A204.1 (cell line): Measurements from ENCODE around the gene ERH.
A peak's percentile ranks its signal among the peaks of the same experiment; 100 is the strongest.
"Not testable (repeated sequence)": the region's sequence is repeated elsewhere in the genome, so short reads cannot be mapped to it uniquely, and the experiment has no call there.

Experiments used
- FAIRE-seq: peaks from 2 replicates; lab custom pipeline; 2012; peaks lifted over from hg19 to GRCh38; lab: Jason Lieb, UNC

The ERH gene

GRCh38 chr14:69398053-69398817 lies at the start of gene ERH, which contains the start of gene SLC39A9:
ERH (minus strand) TSS chr14:69398299; CDS start chr14:69398233, 66 bp downstream.
SLC39A9 (plus strand) TSS chr14:69398692; CDS start chr14:69399370, 678 bp downstream.
- FAIRE-seq = peak; percentile 92

- no peak for FAIRE-seq
Observed at GRCh38 chr14:69443296-69443805, 45.3 kb upstream of the ERH start.

- FAIRE-seq = no peak
Observed at GRCh38 chr14:69441948-69442347, 43.8 kb upstream of the ERH start.

DNA sequence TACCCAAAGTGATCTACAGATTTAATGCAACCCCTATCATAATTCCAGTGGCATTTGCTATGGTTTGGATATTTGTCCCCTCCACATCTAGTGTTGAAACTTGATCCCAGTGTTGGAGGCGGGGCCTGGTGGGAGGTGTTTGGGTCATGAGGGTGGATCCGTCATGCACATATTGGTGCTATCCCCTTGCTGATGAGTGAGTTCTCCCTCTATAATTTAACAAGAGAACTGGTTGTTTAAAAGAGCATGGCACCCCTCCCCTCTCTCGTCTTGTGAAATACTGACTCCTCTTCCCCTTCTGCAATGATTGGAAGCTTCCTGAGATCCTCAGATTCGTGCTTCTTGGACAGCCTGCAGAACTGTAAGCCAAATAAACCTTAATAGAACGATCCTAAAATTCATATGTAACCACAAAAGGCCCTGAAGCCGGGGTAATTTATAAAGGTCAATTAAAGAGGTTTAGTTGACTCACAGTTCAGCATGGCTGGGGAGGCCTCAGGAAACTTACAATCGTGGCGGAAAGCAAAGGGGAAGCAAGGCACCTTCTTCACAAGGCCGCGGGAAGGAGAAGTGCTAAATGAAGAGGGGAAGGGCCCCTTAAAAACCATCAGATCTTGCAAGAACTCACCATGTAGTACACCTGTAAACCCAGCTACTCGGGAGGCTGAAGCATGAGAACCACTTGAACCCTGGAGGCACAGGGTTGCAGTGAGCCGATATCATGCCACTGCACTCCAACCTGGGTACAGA lies 41.6 kb upstream of the ERH start:
- FAIRE-seq = no peak

DNA sequence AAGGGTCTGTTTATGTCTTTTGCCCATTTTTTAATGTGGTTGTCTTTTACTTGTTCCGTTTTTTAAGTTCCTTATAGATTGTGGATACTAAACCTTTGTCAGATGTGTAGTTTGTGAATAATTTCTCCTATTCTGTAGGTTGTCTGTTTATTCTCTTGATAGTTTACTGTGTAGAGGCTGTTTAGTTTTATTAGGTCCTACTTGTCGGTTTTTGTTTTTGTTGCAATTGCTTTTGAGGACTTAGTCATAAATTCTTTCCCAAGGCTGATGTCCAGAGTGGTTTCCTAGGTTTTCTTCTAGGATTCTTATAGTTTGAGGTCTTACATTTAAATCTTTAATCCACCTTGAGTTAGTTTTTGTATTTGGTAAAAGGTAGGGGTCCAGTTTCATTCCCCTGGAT lies 34.3 kb upstream of the ERH start:
- no peak for FAIRE-seq

GRCh38 chr14:69430306-69430939 lies 32.3 kb upstream of the ERH start:
- no peak for FAIRE-seq

DNA sequence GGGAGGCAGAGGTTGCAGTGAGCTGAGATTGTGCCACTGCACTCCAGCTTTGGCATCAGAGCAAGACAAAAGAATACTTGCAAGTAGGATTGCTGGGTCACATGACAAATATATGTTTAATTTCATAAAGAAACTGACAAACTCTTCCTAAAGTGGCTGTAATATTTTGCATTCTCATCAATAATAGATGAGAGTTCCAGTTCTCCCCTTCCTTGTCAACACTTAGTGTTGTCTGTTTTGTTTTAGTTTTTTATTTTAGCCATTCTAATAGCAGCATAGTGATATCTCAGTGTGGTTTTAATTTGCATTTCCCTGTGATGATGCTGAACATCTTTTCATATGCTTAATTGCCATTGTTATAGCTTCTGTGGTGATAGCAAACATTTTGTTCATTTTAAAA lies 31.5 kb upstream of the ERH start:
- no peak for FAIRE-seq

- no peak for FAIRE-seq
Observed at GRCh38 chr14:69428289-69428998, 30.3 kb upstream of the ERH start.

GRCh38 chr14:69427596-69427995 lies 29.5 kb upstream of the ERH start:
- FAIRE-seq = no peak

DNA sequence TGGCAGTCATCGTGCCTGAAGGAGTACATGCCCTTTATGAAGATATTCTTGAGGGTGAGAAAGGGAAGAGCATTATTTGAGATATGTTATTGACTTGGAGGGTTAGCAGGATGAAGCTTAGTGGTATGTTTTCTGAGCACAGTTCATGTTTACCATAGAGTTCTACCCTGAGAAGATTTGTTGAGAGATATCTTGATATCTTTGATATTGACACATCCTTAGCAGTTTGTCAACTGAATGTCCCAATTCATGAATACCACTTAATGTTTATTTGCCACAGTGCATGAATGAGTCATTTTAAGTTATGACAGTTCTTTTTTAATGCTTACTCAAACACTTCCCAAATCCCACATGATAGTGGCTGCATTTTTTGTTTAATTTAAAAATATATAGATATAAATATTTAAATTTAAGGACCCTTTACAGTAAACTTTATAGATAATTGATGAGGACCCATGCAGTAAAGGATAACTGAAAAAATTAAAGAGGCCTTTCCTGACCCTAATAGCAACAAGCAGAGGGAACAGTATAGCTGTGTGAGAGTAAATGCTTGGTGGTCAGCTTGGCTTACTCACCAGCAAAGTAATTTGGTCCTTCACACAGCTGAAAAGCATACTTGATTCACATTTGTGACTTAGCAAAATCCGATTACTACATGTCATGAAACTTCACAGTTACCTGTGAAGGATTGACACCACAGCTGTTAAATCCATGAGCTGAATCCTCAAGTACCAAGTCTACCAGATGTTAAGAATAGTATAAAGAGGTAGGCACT lies 26.2 kb upstream of the ERH start:
- no peak for FAIRE-seq

GRCh38 chr14:69423279-69423678 lies 25.2 kb upstream of the ERH start:
- FAIRE-seq = no peak

DNA sequence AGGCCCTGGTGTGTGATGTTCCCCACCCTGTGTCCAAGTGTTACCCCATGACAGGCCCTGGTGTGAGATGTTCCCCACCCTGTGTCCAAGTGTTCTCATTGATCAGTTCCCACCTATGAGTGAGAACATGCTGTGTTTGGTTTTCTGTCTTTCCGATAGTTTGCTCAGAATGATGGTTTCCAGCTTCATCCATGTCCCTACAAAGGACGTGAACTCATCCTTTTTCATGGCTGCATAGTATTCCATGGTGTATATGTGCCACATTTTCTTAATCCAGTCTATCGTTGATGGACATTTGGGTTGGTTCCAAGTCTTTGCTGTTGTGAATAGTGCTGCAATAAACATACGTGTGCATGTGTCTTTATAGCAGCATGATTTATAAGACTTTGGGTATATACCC lies 18.0 kb upstream of the ERH start:
- FAIRE-seq = not testable (repeated sequence)

- no peak for FAIRE-seq
Observed at GRCh38 chr14:69413483-69413882, 15.4 kb upstream of the ERH start.

DNA sequence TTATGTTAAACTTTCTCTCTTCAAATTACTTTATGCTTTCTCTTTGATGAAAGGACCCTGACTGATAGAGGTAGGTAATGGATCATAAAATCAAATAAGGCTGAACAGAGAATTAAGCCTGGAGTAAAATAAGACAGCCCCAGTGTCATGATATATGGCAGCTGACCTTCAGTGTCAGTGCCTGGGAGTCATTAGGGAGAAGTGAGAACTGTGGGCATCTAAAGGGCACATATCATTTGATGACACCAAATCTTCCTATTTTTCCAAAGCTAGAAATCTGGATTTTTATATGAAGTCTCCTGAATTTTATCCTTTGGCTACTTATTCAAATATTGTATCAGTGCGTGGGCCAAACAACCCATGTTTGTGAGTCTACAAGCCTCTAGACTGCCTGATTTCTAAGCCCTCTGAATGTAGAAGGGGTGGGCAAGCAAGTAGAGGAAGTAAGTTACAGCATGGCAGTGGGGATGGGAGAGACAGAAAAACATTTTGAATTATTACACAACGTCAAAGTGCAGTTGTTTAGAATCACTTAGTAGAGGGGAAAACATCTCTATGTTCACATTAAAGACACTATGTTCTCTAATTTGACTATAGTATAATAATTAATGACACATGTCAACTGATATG lies 10.3 kb upstream of the ERH start:
- FAIRE-seq = no peak

DNA sequence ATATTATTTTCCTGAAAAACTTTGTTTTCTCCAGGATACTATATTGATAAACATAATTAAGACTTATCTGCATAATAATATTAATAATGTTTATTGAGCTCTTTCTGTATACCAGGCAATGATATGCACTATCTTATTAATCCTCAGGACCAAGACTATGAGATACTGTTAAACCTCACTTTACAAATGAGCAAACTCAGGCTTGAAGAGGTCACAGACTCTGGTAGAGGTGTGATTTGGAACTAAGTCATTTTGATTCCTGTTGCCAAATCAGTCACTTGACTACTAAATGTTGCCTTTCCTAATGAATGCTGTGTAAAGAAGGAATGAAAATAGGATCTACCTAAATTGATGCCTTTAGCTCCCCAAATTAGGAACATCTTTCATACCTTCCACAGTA lies 7.7 kb upstream of the ERH start:
- no peak for FAIRE-seq

DNA sequence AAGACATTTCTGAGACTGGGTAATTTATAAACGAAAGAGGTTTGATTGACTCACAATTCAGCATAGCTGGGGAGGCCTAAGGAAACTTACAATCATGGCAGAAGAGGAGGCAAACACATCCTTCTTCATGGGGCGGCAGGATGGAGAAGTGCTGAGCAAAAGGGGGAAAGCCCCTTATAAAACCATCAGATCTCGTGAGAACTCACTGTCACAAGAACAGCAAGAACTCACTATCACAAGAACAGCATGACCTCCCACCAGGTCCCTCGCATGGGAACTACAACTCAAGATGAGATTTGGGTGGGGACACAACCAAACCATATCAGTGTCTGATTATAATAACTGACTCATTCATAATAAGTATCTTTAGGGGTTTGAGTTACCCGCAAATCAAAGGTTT lies 6.8 kb upstream of the ERH start:
- FAIRE-seq = no peak

- FAIRE-seq = no peak
Observed at GRCh38 chr14:69404478-69404877, 6.4 kb upstream of the ERH start.

DNA sequence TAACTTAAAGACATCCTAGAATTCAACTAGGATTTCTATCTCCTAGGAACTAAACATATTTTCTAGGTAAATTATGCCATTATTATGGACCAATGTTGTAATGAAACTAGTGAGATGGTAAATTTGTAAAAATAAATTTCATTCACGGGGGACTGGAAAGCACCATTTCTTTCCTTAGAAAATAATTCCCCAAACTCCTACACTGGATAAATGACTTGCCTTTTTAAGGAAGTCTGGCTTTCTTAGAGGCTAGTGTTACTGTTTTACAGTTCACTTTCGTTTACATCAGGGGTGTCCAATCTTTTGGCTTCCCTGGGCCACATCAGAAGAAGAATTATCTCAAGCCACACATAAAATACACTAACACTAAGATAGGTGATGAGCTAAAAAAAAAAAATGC lies 3.7 kb upstream of the ERH start:
- no peak for FAIRE-seq

DNA sequence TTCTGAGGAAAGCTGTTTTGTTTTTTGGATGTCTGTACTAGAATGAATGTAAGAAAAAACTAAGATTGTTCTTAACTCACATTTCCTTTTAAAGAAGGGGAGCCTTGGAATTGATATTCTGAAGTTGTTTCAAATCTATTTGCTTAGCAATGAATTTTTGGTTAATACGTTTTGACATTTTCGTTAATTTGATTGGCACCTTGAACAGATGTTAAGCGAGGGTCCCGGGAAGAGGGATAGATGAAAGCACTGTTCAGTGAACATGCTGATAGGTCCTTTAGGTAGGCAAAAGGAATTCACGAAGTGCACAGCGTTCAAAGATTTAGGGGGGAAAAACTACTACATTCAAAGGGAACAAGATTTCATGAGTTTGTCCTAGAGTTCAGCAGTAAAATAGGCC lies 2.1 kb upstream of the ERH start:
- FAIRE-seq = no peak

- no peak for FAIRE-seq
Observed at GRCh38 chr14:69399750-69400149, 1.7 kb upstream of the ERH start.

DNA sequence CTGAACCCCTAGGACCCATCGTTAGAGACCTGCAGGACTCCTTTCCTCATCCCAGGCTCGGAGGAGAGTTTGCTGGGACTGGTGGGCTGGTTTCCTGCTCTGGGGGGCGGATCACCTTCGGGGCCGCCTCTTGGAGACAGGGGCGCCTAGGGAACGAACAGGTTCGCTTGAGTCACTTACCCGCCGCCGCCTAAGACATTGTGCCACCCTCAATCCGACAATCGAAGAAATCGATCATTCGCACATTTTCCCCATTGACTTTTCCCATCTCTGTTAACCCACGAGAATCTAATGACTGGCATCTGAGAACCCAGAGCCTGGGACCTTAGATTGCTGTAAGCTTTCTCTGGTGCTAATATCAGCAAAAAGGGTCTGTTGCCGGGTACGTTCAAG lies 715 bp upstream of the ERH start:
- FAIRE-seq = no peak
